OCI-LY7 (cell line): ENCODE results near the gene TBRG4. TPM values are rescaled to one million over a fixed set of nuclear protein-coding genes. Genes with fewer than 3 reads are reported as not detected.

Experiments used
- BruUV-seq: library from RNA; stranded (reverse); fragments of 400-500 nt; replicated peaks from 2 replicates; lab custom pipeline; 2021; lab: Mats Ljungman, UMichigan
- CTCF ChIA-PET: fragments of 300-600 bp; sonication (Branson Sonifier 250); formaldehyde crosslinking; loops from one replicate; lab custom pipeline; 2022; ENCODE audit warnings: antibody characterized with exemption; ENCODE audit not compliant: unreplicated experiment; lab: Charles Lee
- POLR2A ChIA-PET: fragments of 300-600 bp; sonication (Branson Sonifier 250); formaldehyde crosslinking; loops from one replicate; lab custom pipeline; 2022; ENCODE audit warnings: antibody characterized with exemption; lab: Charles Lee
- DNase-seq: peaks from one replicate; pipeline ENCODE4 v3.0.0-alpha.2; 2015; ENCODE audit warnings: low spot score
- H2AFZ ChIP-seq: fragments of 200-600 bp; sonication (generic), shearing (Covaris generic); 2 replicates; pipeline ENCODE4 v1.6.1; 2014; ENCODE audit warnings: mild to moderate bottlenecking, antibody characterized with exemption, low read length, moderate library complexity
- H3K27ac ChIP-seq: fragments of 200-600 bp; sonication (generic); 2 replicates; pipeline ENCODE4 v1.5.1; 2014; ENCODE audit warnings: mixed run types, low read depth, mild to moderate bottlenecking, moderate library complexity, low read length, inconsistent platforms; ENCODE audit not compliant: poor library complexity, severe bottlenecking
- H3K36me3 ChIP-seq: fragments of 200-600 bp; sonication (generic); 2 replicates; pipeline ENCODE4 v1.6.1; 2014; ENCODE audit warnings: mild to moderate bottlenecking, antibody characterized with exemption, low read length, moderate library complexity, mixed read lengths; ENCODE audit not compliant: insufficient read depth
- H3K4me1 ChIP-seq: fragments of 200-600 bp; sonication (generic); 2 replicates; pipeline ENCODE4 v1.5.1; 2014; ENCODE audit warnings: mild to moderate bottlenecking, low read length; ENCODE audit not compliant: insufficient read depth, poor library complexity, severe bottlenecking
- H3K4me2 ChIP-seq: fragments of 200-600 bp; sonication (generic); 2 replicates; pipeline ENCODE4 v1.6.1; 2014; ENCODE audit warnings: mild to moderate bottlenecking, low read length
- H3K4me3 ChIP-seq: fragments of 200-600 bp; sonication (generic); 2 replicates; pipeline ENCODE4 v1.5.1; 2014; ENCODE audit warnings: mild to moderate bottlenecking, low read depth, low read length; ENCODE audit not compliant: poor library complexity, severe bottlenecking
- H3K79me2 ChIP-seq: fragments of 200-600 bp; sonication (generic); 2 replicates; pipeline ENCODE4 v1.6.1; 2016; ENCODE audit warnings: low read depth, mild to moderate bottlenecking, low read length, moderate library complexity, mixed read lengths; ENCODE audit not compliant: insufficient read depth
- H3K9me2 ChIP-seq: fragments of 200-600 bp; sonication (generic); 2 replicates; pipeline ENCODE4 v1.6.1; 2016; ENCODE audit warnings: mild to moderate bottlenecking, low read length, mixed read lengths; ENCODE audit not compliant: insufficient read depth
- H3K9me3 ChIP-seq: fragments of 200-600 bp; sonication (generic); 2 replicates; pipeline ENCODE4 v1.6.1; 2014; ENCODE audit warnings: mild to moderate bottlenecking, mixed run types, low read length, mixed read lengths
- H4K20me1 ChIP-seq: fragments of 200-600 bp; sonication (generic); 2 replicates; pipeline ENCODE4 v1.6.1; 2014; ENCODE audit warnings: mild to moderate bottlenecking, antibody characterized with exemption, low read length, moderate library complexity, mixed read lengths; ENCODE audit not compliant: insufficient read depth
- CTCF ChIP-seq: fragments of 200-600 bp; sonication (generic); conservative IDR thresholded peaks from 2 replicates; pipeline ENCODE4 v1.5.1; 2014; ENCODE audit warnings: mild to moderate bottlenecking, antibody characterized with exemption, low read length, moderate library complexity, mixed read lengths
- EZH2phosphoT487 ChIP-seq: fragments of 200-600 bp; sonication (generic); IDR thresholded peaks from 2 replicates; pipeline ENCODE4 v1.6.1; 2018; ENCODE audit warnings: low read depth, borderline replicate concordance, mild to moderate bottlenecking, mixed run types, antibody characterized with exemption, low read length, moderate library complexity, mixed read lengths
- intact Hi-C: fragments of 100-400 bp; cut with micrococcal nuclease; formaldehyde crosslinking; loops from one replicate; pipeline ENCODE4 v1.10.0; 2022; ENCODE audit not compliant: unreplicated experiment
- total RNA-seq, 2 experiments: library from RNA; depleted of rRNA in 1 of 2; stranded (reverse); fragments of >200 nt in 1 of 2; shearing (Covaris generic) in 1 of 2; gene quantifications; 2 replicates each; pipeline ENCODE4 v1.2.3, GENCODE V29; 2014 to 2022

Gene TBRG4
- total RNA-seq, 2 experiments from 2014 or later, result 113 to 141 TPM

- no peak for DNase-seq
- H3K27ac ChIP-seq, result no peak overlapping the region
- no peaks in the 10 kb centered on the region for H3K9me3 ChIP-seq
- no peak overlapping the region for H2AFZ ChIP-seq
- H3K79me2 ChIP-seq, result no peaks in the 10 kb centered on the region
- no peaks in the 10 kb centered on the region for H3K9me2 ChIP-seq
- intact Hi-C loops, result loop anchor here (5.0 to 10.0 kb wide), 3 partner anchors 41 to 284 kb away; no protein-coding TSS in a partner anchor
- no peaks in the 10 kb centered on the region for H4K20me1 ChIP-seq
- ChIA-PET POLR2A (interaction anchor here (0.7 to 3.7 kb wide), 4 partner anchors 11 to 165 kb away, joined by 3 to 16 read pairs (median 3); partner anchors contain the start of gene TBRG4), CTCF (interaction anchor here (1.2 kb wide), 1 partner anchor 165 kb away, joined by 4 read pairs; no protein-coding TSS in a partner anchor)
- no peak overlapping the region for H3K4me3 ChIP-seq
- TF ChIP-seq EZH2phosphoT487, result no peak
- TF ChIP-seq CTCF, result no peak
- H3K4me2 ChIP-seq, result no peak overlapping the region
- peaks cover 18% of the 10 kb centered on the region for H3K4me1 ChIP-seq
- no TSS peak for BruUV-seq
- H3K36me3 ChIP-seq, result no peaks in the 10 kb centered on the region
Measured at GRCh38 chr7:45138433-45139267, 27.2 kb upstream of the TBRG4 start.

GRCh38 chr7:45136106-45137060 is 24.9 kb upstream of the TBRG4 start:
- no peaks in the 10 kb centered on the region for H4K20me1 ChIP-seq
- no peak overlapping the region for H3K27ac ChIP-seq
- no peaks in the 10 kb centered on the region for H3K79me2 ChIP-seq
- H2AFZ ChIP-seq, result peak overlapping the region; percentile 43; the same call in 1 of the 2 replicates
- peak; percentile 98 for TF ChIP-seq CTCF
- TF ChIP-seq EZH2phosphoT487, result no peak
- H3K9me3 ChIP-seq, result no peaks in the 10 kb centered on the region
- DNase-seq, result peak; percentile 84
- H3K4me1 ChIP-seq, result peaks cover 18% of the 10 kb centered on the region
- POLR2A ChIA-PET, result interaction anchor here (0.6 to 3.7 kb wide), 7 partner anchors 91 to 451 kb away, joined by 3 to 16 read pairs (median 4); no protein-coding TSS in a partner anchor
- H3K4me2 ChIP-seq, result peak overlapping the region; percentile 17; the same call in 1 of the 2 replicates
- intact Hi-C loops, result loop anchor here (1.0 to 10.0 kb wide), 7 partner anchors 39 to 548 kb away; partner anchors contain the start of gene MYO1G
- no peaks in the 10 kb centered on the region for H3K9me2 ChIP-seq
- no TSS peak for BruUV-seq
- H3K4me3 ChIP-seq, result no peak overlapping the region
- no peaks in the 10 kb centered on the region for H3K36me3 ChIP-seq
- CTCF ChIA-PET, result interaction anchor here (0.6 to 1.9 kb wide), 6 partner anchors 163 to 572 kb away, joined by 3 to 9 read pairs (median 4); no protein-coding TSS in a partner anchor
